H1 (cell line): ENCODE results near the gene NINJ2. TPM values are rescaled to one million over a fixed set of nuclear protein-coding genes. Genes with fewer than 3 reads are reported as not detected.

Experiments
- CTCF ChIA-PET: fragments of 300-600 bp; sonication (Branson Sonifier 250); formaldehyde crosslinking; loops from one replicate; lab custom pipeline; 2021; ENCODE audit not compliant: partially characterized antibody; lab: Charles Lee
- POLR2A ChIA-PET: fragments of 300-600 bp; sonication (Branson Sonifier 250); formaldehyde crosslinking; loops from one replicate; lab custom pipeline; 2021; ENCODE audit warnings: inconsistent platforms; ENCODE audit not compliant: partially characterized antibody; lab: Charles Lee
- DNase-seq, 2 experiments: peaks; one replicate each; pipeline versions ENCODE4 v3.0.0 to v3.0.0-alpha.2; 2010 to 2022; ENCODE audit warnings: low spot score in 2 of 2, low read depth in 1 of 2, mixed read lengths in 1 of 2
- FAIRE-seq: peaks from 2 replicates; lab custom pipeline; 2011; peaks lifted over from hg19 to GRCh38; lab: Jason Lieb, UNC
- H2AFZ ChIP-seq: 2 replicates; pipeline ENCODE4 v1.8.1; 2012; ENCODE audit warnings: low read length, inconsistent platforms
- H2AK5ac ChIP-seq: 2 replicates; pipeline ENCODE4 v1.6.1; 2013; ENCODE audit warnings: low read depth, low read length
- H2BK120ac ChIP-seq: replicated peaks from 2 replicates; pipeline ENCODE3; 2013; ENCODE audit warnings: low read depth, low read length, inconsistent platforms
- H2BK12ac ChIP-seq: 2 replicates; pipeline ENCODE4 v1.6.1; 2013; ENCODE audit warnings: low read depth, low read length
- H2BK15ac ChIP-seq: 2 replicates; pipeline ENCODE4 v1.6.1; 2013; ENCODE audit warnings: low read length
- H2BK20ac ChIP-seq: 2 replicates; pipeline ENCODE4 v1.6.1; 2013; ENCODE audit warnings: low read length
- H2BK5ac ChIP-seq: 2 replicates; pipeline ENCODE4 v1.6.1; 2013; ENCODE audit warnings: low read depth, low read length
- H3K14ac ChIP-seq: 2 replicates; pipeline ENCODE4 v1.6.1; 2013; ENCODE audit warnings: inconsistent platforms; ENCODE audit not compliant: insufficient read length
- H3K18ac ChIP-seq: 2 replicates; pipeline ENCODE4 v1.6.1; 2013; ENCODE audit warnings: low read length; ENCODE audit errors: extremely low read depth
- H3K23ac ChIP-seq: 2 replicates; pipeline ENCODE4 v1.6.1; 2013; ENCODE audit warnings: inconsistent platforms; ENCODE audit not compliant: insufficient read length
- H3K23me2 ChIP-seq: 2 replicates; pipeline ENCODE4 v1.6.1; 2013; ENCODE audit warnings: low read depth, low read length
- H3K27ac ChIP-seq: 2 replicates; pipeline ENCODE4 v1.6.1; 2011; ENCODE audit warnings: low read depth, low read length, inconsistent platforms
- H3K27me3 ChIP-seq, 4 experiments: replicated peaks in 1 of 4; 1 replicate in 1 of 4; 2 replicates in 3 of 4; pipeline versions ENCODE4 v1.6.1 to v1.8.1; 2011 to 2013; ENCODE audit warnings: low read length in 3 of 4, mild to moderate bottlenecking in 3 of 4, inconsistent platforms in 2 of 4, mixed read lengths in 2 of 4, moderate library complexity in 1 of 4; ENCODE audit not compliant: control insufficient read depth in 3 of 4, insufficient read depth in 3 of 4; ENCODE audit errors: extremely low read depth in 1 of 4
- H3K36me3 ChIP-seq, 4 experiments: 2 replicates each; pipeline versions ENCODE4 v1.6.1 to v1.8.1; 2011 to 2013; ENCODE audit warnings: mild to moderate bottlenecking in 4 of 4, low read length in 3 of 4, moderate library complexity in 2 of 4, control low read depth in 1 of 4, inconsistent platforms in 1 of 4; ENCODE audit not compliant: insufficient read depth in 4 of 4, control insufficient read depth in 2 of 4
- H3K4ac ChIP-seq: replicated peaks from 2 replicates; pipeline ENCODE3; 2013; ENCODE audit warnings: low read length, low read depth, mixed read lengths, inconsistent platforms; ENCODE audit not compliant: insufficient read length
- H3K4me1 ChIP-seq, 4 experiments: replicated peaks in 1 of 4; 1 replicate in 1 of 4; 2 replicates in 3 of 4; pipeline versions ENCODE4 v1.6.1 to v1.8.1; 2011 to 2013; ENCODE audit warnings: low read length in 3 of 4, inconsistent platforms in 2 of 4, mixed read lengths in 1 of 4; ENCODE audit not compliant: insufficient read depth in 4 of 4, control insufficient read depth in 3 of 4
- H3K4me2 ChIP-seq, 2 experiments: 2 replicates each; pipeline versions ENCODE4 v1.6.1 to v1.8.1; 2011 to 2013; ENCODE audit warnings: low read depth in 2 of 2, low read length in 2 of 2, control low read depth in 1 of 2, inconsistent platforms in 1 of 2, mild to moderate bottlenecking in 1 of 2; ENCODE audit not compliant: insufficient read depth in 1 of 2
- H3K4me3 ChIP-seq, 4 experiments: fragments of 200-600, 300-600 bp in 1 of 4; sonication (generic), shearing (Covaris generic), sonication (Bioruptor Twin) in 1 of 4; 2 replicates each; pipeline versions ENCODE4 v1.5.1 to v1.8.1; 2011 to 2016; ENCODE audit warnings: low read length in 4 of 4, low read depth in 3 of 4, control low read depth in 2 of 4, inconsistent platforms in 2 of 4, mild to moderate bottlenecking in 2 of 4, mixed read lengths in 1 of 4, moderate library complexity in 1 of 4; ENCODE audit not compliant: insufficient read depth in 2 of 4; ENCODE audit errors: extremely low read depth in 1 of 4
- H3K56ac ChIP-seq: replicated peaks from 2 replicates; pipeline ENCODE3; 2013; ENCODE audit warnings: low read depth, mild to moderate bottlenecking, mixed read lengths, low read length, inconsistent platforms; ENCODE audit not compliant: insufficient read length
- H3K79me1 ChIP-seq: 2 replicates; pipeline ENCODE4 v1.6.1; 2013; ENCODE audit warnings: low read depth, low read length, control low read depth
- H3K79me2 ChIP-seq, 2 experiments: 2 replicates each; pipeline versions ENCODE4 v1.6.1 to v1.8.1; 2012 to 2013; ENCODE audit warnings: low read length in 2 of 2, mild to moderate bottlenecking in 2 of 2, inconsistent platforms in 1 of 2; ENCODE audit not compliant: insufficient read depth in 2 of 2, control insufficient read depth in 1 of 2
- H3K9ac ChIP-seq, 4 experiments: replicated peaks in 1 of 4; 1 replicate in 1 of 4; 2 replicates in 3 of 4; pipeline versions ENCODE4 v1.6.1 to v1.8.1; 2011 to 2013; ENCODE audit warnings: low read depth in 3 of 4, low read length in 3 of 4, control low read depth in 2 of 4, mild to moderate bottlenecking in 2 of 4, moderate library complexity in 2 of 4, inconsistent platforms in 1 of 4; ENCODE audit errors: extremely low read depth in 1 of 4
- H3K9me3 ChIP-seq, 2 experiments: 2 replicates each; pipeline versions ENCODE4 v1.6.1 to v1.8.1; 2012 to 2013; ENCODE audit warnings: mild to moderate bottlenecking in 2 of 2, moderate library complexity in 2 of 2, control low read depth in 1 of 2, inconsistent platforms in 1 of 2, low read depth in 1 of 2, low read length in 1 of 2, mixed read lengths in 1 of 2; ENCODE audit not compliant: insufficient read depth in 2 of 2
- H4K20me1 ChIP-seq, 2 experiments: replicated peaks in 1 of 2; 2 replicates each; pipeline versions ENCODE3 to v1.8.1; 2011 to 2013; ENCODE audit warnings: inconsistent platforms in 2 of 2, low read length in 2 of 2, mild to moderate bottlenecking in 1 of 2; ENCODE audit not compliant: insufficient read depth in 2 of 2, control insufficient read depth in 1 of 2
- H4K5ac ChIP-seq: 2 replicates; pipeline ENCODE4 v1.6.1; 2013; ENCODE audit warnings: low read length, low read depth, mixed read lengths, inconsistent platforms; ENCODE audit not compliant: insufficient read length
- H4K8ac ChIP-seq: 2 replicates; pipeline ENCODE4 v1.8.0; 2013; ENCODE audit warnings: mild to moderate bottlenecking, moderate library complexity, low read length, inconsistent platforms; ENCODE audit not compliant: insufficient read depth; ENCODE audit errors: extremely low read depth
- H4K91ac ChIP-seq: replicated peaks from 2 replicates; pipeline ENCODE3; 2013; ENCODE audit warnings: low read length, mixed read lengths, inconsistent platforms; ENCODE audit not compliant: insufficient read length
- CHD1 ChIP-seq: IDR thresholded peaks from 2 replicates; pipeline ENCODE4 v1.6.1; 2012; ENCODE audit warnings: low read depth, low read length, improper control_type of control experiment
- EZH2 ChIP-seq: fragments of 200-600 bp; sonication (generic); IDR thresholded peaks from 2 replicates; pipeline ENCODE4 v1.7.1; 2012; ENCODE audit warnings: low read depth, mild to moderate bottlenecking, moderate library complexity, low read length, inconsistent platforms; ENCODE audit not compliant: severe bottlenecking
- HDAC2 ChIP-seq, 2 experiments: fragments of 300-600 bp in 1 of 2; sonication (generic) in 1 of 2; IDR thresholded peaks; 2 replicates each; pipeline ENCODE4 v1.6.1; 2011 to 2012; ENCODE audit warnings: low read depth in 2 of 2, low read length in 2 of 2, mild to moderate bottlenecking in 2 of 2, moderate library complexity in 2 of 2, borderline replicate concordance in 1 of 2, inconsistent platforms in 1 of 2
- NANOG ChIP-seq: IDR thresholded peaks from 2 replicates; pipeline ENCODE4 v1.6.1; 2011; ENCODE audit warnings: low read length, low read depth, mild to moderate bottlenecking, inconsistent platforms; ENCODE audit not compliant: insufficient read depth, poor library complexity, severe bottlenecking
- PHF8 ChIP-seq: fragments of 200-600 bp; sonication (generic); conservative IDR thresholded peaks from 2 replicates; pipeline ENCODE4 v1.7.1; 2012; ENCODE audit warnings: low read depth, mild to moderate bottlenecking, inconsistent platforms, low read length, moderate library complexity
- POLR2A ChIP-seq, 2 experiments: IDR thresholded peaks; 1 replicate in 1 of 2; 2 replicates in 1 of 2; pipeline ENCODE4 v1.6.1; 2011; ENCODE audit warnings: low read depth in 2 of 2, low read length in 2 of 2, mild to moderate bottlenecking in 2 of 2; ENCODE audit errors: control extremely low read depth in 1 of 2
- RFX5 ChIP-seq: IDR thresholded peaks from 2 replicates; pipeline ENCODE4 v1.6.1; 2011; ENCODE audit warnings: low read depth, low read length, improper control_type of control experiment, borderline replicate concordance
- SIRT6 ChIP-seq: IDR thresholded peaks from one replicate; pipeline ENCODE4 v1.7.1; 2012; ENCODE audit warnings: low read length, inconsistent platforms
- SP1 ChIP-seq: IDR thresholded peaks from 2 replicates; pipeline ENCODE4 v1.6.1; 2011; ENCODE audit warnings: low read depth, low read length
- SP4 ChIP-seq: IDR thresholded peaks from 2 replicates; pipeline ENCODE4 v1.6.1; 2012; ENCODE audit warnings: low read length, inconsistent platforms
- SRF ChIP-seq: IDR thresholded peaks from 2 replicates; pipeline ENCODE4 v1.6.1; 2011; ENCODE audit warnings: mild to moderate bottlenecking, low read depth, low read length, moderate library complexity
- TAF1 ChIP-seq: IDR thresholded peaks from 2 replicates; pipeline ENCODE4 v1.6.1; 2011; ENCODE audit warnings: mild to moderate bottlenecking, low read depth, low read length
- TCF12 ChIP-seq: IDR thresholded peaks from 2 replicates; pipeline ENCODE4 v1.6.1; 2011; ENCODE audit warnings: low read depth, mild to moderate bottlenecking, low read length
- TEAD4 ChIP-seq: IDR thresholded peaks from 2 replicates; pipeline ENCODE4 v1.6.1; 2012; ENCODE audit warnings: low read depth, low read length, inconsistent platforms, mixed read lengths
- WGBS, 2 experiments: shearing (Covaris generic) in 1 of 2; methylation state at CpG; one replicate each; pipeline versions ENCODE4 v1.1.6 to v1.1.7; 2013 to 2015; ENCODE audit warnings: low lambda C conversion rate in 2 of 2, mixed read lengths in 2 of 2, inconsistent platforms in 1 of 2, low coverage in 1 of 2, missing lambda C conversion rate in 1 of 2; ENCODE audit not compliant: insufficient replicate concordance in 2 of 2, insufficient coverage in 1 of 2, insufficient read length in 1 of 2; ENCODE audit errors: extremely low coverage in 1 of 2, missing lambda C conversion rate in 1 of 2; 5-methylcytosine and 5-hydroxymethylcytosine counted together
- polyA plus RNA-seq, 7 experiments: library from polyadenylated mRNA; depleted of rRNA in 3 of 7; stranded (reverse) in 5 of 7; unstranded in 2 of 7; fragments of >200 nt in 5 of 7; fragments of 200-250 nt in 2 of 7; gene quantifications; 1 replicate in 5 of 7; 2 replicates in 1 of 7; 4 replicates in 1 of 7; pipeline versions ENCODE4 v1.2.1 to v1.2.3, GENCODE V29; 2011 to 2013; ENCODE audit warnings: missing spikeins in 2 of 7, mixed read lengths in 2 of 7
- total RNA-seq: library from RNA; stranded (reverse); fragmentation: NEBNext Ultra II Directional; extraction: Animal tissue kit (Norgen Biotek cat#: 25700); gene quantifications from 2 replicates; pipeline ENCODE4 v1.2.1, GENCODE V29; 2021
- TF ChIP-seq, protein P1 (sequence below): IDR thresholded peaks from 2 replicates; pipeline ENCODE4 v1.6.1; 2012; ENCODE audit warnings: inconsistent platforms

Gene NINJ2
- total and polyA plus RNA-seq, 2 of the 8 experiments (the other 6 are each of a cell fraction or from before 2014, with no cell fraction given): 1.4 TPM; not detected in 1

DNA sequence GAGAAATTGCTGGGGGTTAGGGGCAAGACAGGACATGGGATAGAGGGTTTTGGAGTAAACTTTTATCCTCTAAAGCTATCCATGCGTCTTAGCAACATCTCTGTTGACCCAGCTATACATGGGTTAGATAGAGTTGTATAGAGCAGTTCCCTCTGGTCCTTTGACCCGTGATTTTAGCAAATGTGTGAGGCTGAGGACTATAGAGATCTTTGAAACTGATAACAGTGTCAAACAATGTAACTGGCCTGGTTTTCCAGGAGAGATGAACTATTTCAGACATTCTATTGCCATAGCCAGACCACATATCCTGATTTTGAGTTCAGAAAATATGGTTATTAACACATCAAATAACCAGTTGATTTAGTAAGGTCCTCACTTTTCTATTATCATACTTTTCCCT, 143.1 kb downstream of the NINJ2 start:
- Histone ChIP-seq H3K4ac (no peak overlapping the region), H3K79me2 (no peaks in the 10 kb centered on the region), H3K23ac (no peak overlapping the region), H3K4me3 (no peak overlapping the region), H4K8ac (no peak overlapping the region), H2BK120ac (no peak overlapping the region), H3K79me1 (no peaks in the 10 kb centered on the region), H3K27me3 (no peaks in the 10 kb centered on the region), H3K27ac (no peak overlapping the region), H3K14ac (no peak overlapping the region), H3K23me2 (peaks cover 1% of the 10 kb centered on the region; the same call in 1 of the 2 replicates), H2AFZ (no peak overlapping the region), H3K56ac (no peak overlapping the region), H2BK12ac (no peak overlapping the region), H2BK20ac (no peak overlapping the region), H3K9me3 (no peaks in the 10 kb centered on the region), H4K91ac (no peak overlapping the region), H3K4me1 (peaks cover 0 to 3% (median 0%) of the 10 kb centered on the region in 4 experiments; a peak in 1 of 7 replicates), H3K4me2 (no peak overlapping the region), H2BK15ac (no peak overlapping the region), H2BK5ac (no peak overlapping the region), H3K9ac (no peak overlapping the region), H4K5ac (no peak overlapping the region), H3K36me3 (no peaks in the 10 kb centered on the region), H4K20me1 (peaks cover 0 to 2% of the 10 kb centered on the region in 2 experiments), H2AK5ac (no peak overlapping the region), H3K18ac (no peak overlapping the region)
- FAIRE-seq (no peak), DNase-seq (no peak)
- ChIA-PET POLR2A (interaction anchor here (1.0 to 1.7 kb wide), 2 partner anchors 10 to 19 kb away, joined by 3 to 6 read pairs; no protein-coding TSS in a partner anchor), CTCF (interaction anchor here (0.6 to 4.7 kb wide), 10 partner anchors 9 to 175 kb away, joined by 3 to 25 read pairs (median 4); no protein-coding TSS in a partner anchor)
- 91% methylated on average over 2 of the region's 2 CpGs; no CpG with 5 or more reads in 1 of the 2 experiments for WGBS, 2 experiments
- TF ChIP-seq SIRT6 (no peak), SP4 (no peak), HDAC2 (IDR thresholded peaks at IDR 0.05; ENCODE audit: borderline replicate concordance in 1 of 2, low read depth in 2 of 2, low read length in 2 of 2) (no peak), CHD1 (no peak), TCF12 (no peak), EZH2 (no peak), POLR2A (IDR thresholded peaks at IDR 0.05; ENCODE audit: control extremely low read depth in 1 of 2, low read depth in 2 of 2, low read length in 2 of 2) (no peak), RFX5 (no peak), TAF1 (no peak), PHF8 (no peak), NANOG (no peak), SRF (no peak), TEAD4 (no peak), SP1 (no peak)
- TF ChIP-seq, protein P1, sequence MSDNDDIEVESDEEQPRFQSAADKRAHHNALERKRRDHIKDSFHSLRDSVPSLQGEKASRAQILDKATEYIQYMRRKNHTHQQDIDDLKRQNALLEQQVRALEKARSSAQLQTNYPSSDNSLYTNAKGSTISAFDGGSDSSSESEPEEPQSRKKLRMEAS: no peak
